Measurements from ENCODE around the gene TLCD3B.
"Not testable (repeated sequence)": the region's sequence is repeated elsewhere in the genome, so short reads cannot be mapped to it uniquely, and the experiment has no call there.

The TLCD3B gene

DNA sequence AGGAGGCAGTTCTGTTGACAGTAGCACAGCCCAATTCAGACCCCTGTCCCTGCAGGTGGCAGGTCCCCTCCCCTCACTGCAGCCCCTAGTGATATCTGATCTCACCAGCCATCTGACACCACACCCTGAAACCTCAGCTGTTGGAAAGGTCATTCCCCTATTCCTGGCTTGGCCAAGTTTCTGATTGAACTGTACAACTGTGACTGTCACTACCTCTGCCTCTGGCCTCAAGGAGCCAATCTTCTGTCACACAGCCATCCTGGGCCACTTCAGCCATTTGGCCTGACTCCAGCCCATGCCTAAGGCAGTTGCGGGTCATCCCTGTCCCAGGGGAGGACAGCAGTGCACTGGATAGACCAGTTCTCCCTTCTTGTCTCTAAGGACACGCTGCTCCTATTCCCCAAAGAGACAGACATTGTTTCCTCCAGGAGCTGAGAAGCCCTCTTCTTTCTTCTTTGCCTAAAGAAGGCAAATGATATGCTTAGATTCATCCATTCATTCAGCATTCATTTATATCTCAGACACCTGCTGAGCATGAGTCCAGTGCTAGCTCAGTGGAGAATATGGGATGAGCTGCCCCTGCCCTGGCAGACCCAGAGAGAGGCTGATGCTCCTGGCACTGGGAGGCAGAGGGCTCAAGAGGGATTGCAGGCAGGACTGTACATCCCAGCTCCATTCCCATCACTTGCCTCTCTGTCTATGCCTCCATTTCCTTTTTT, 29.9 kb upstream of the TLCD3B start:
- no peak for DNase-seq

DNA sequence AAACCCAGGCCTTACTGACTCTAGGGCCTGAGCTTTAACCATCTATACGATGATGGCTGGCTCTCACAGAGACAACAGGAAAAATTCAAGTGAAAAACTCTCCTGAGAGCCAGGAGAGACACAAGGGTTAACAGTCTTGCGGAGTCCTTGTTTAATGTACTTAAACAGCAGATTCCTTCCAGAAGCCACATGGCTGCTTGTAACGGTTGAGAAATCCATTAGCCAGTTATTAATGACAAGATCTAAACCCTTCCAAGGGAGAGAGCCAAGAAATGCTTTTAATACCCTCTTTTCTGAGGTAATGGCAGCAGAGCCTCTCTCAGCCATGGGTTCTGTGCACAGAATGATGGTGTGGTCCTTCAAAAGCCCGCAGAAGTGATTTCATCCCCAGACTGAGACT, 29.3 kb upstream of the TLCD3B start:
- no peak for DNase-seq

DNA sequence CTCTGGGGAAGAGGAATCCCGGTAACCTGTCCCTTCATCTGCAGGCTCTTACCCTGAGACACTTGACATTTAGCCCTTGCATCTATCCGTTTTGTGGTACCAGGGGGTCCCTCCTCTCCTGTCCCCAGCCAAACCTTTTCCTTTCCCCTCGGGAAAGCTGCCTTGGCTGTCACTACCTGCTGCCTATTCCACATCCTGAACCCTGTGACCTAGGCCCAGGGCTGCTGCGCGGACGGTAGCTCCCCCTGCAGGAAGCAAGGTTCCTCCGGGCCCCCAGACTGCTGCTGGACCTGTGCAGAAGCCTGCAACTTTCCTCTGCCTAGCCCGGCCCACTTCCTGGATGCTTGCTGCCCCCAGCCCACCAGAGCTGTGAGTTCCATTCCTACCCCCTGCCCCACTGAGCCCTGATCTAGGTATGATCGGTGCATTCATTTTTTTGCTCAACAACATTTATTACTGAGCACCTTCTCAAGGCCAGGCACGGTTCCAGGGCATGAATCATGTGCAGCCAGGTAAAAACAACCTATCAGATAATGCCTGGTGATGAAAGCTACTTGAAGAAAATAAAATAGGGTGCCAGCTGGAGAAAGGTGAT, 24.0 kb upstream of the TLCD3B start:
- DNase-seq, result peak; percentile 51

DNA sequence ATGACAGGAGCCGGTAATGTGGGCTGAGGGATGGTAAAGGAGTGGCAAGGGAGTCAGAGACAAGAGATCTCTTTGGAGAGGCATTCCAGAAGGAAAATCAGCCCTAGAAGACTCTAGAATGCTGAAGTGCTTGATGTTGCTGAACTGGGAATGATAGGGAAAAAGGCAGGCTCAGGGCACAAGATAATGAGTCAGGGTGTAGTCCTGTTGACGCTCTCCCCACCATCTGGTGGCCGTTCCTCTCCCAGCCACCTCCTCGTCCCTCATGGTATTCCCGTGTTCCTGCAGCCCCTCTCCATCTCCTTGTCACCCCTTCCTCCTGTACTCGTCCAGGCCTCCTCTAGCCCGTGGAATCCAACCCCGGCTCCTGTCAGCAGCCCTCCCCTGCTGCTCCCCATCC, 23.4 kb upstream of the TLCD3B start:
- DNase-seq, result no peak

DNA sequence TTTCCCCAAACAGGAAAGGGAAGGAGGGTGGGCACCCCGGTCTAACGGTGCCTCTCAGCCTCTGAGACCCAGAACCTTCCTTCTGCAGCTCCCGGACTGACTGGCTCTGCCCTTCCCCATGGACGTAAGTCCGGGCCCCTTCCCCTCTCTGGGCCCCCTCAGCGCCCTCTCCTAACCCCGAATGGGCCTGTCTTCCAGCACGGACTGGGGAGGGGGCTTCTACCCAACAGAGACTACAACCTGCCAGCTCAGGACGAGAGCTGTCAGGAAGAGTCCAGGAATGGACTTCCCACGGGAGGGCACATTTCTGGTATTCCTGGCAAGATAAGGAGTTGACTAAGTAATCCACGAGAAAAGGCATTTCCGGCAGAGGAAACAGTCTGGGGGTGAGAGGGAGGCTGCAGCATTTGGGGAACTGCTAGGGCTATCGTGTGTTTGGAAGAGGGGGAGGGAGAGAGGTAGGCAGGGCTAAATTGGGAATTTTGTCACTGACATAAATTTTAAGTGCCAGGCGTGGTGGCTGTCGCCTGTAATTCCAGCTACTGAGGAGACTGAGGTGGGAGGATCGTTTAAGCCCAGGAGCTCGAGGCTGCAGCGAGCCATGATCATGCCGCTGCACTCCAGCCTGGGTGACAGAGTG, 22.4 kb upstream of the TLCD3B start:
- no peak for DNase-seq

DNA sequence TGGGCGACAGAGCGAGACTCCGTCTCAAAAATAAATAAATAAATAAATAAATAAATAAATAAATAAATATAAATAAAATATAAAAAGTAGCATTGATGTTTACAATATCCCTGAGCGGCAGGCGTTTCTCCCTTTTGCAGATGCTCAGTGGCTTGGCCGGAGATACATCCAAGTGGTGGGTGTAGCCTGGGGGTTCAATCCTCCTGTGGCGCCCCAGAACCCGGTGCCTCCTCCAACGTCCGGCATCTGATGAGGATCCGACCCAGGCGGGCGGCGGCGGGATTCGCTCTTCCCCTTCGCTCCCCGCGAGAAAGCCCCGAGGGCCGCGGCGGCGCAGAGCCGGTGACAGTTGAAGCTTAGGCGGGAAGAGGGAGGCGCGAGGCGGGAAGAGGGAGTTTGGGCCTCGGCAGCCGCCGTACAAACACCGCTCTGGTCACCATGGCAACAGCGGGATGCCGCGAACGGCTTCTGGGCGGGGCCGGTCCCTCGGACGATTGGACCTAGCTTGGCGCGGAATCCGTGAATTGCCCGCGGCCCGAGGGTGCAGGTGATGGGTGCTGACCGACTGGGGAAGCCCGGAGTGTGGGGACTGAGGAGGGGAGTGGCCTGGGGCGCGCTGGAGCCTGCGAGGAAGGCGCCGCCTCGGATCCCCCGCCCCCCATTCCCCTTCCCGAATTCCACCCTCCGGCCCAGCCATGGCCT, 21.8 kb upstream of the TLCD3B start:
- peak; percentile 91 for DNase-seq

DNA sequence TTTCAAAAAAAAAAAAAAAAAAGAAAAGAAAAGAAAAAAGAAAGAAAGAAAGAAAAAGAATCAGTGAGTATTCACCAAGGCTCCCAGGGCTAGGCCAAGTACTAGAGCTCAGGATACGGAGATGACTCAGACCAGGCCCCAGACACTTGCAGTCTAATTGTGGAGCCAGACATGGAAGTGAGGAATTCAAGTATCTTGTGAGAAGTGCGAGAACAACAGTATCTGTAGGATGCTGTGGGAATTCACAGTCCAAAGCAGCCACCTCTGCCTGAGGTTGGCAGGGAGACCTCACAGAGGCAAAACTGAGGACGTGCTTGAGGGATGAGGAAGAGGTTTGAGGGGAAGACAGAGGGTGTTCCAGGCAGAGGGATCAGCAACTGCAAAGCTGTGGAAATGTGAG, 20.4 kb upstream of the TLCD3B start:
- no peak for DNase-seq

DNA sequence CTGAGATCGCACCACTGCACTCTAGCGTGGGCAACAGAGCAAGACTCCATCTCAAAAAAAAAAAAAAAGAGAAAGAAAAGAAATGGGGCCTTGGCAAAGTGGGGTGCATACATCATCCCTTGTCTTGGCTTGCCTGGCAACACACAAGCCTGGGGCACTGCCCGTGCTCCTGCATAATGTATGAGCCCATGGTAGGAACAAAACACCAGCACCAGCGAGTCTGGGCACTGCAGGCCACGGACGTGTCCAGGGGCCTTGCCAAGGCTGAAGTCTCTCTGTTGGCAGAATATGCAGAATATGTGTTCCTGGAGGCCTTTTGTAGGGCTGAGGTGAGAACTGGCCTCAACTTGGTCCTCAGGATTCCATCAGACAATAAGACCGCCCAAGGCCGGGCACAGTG, 18.8 kb upstream of the TLCD3B start:
- DNase-seq, result no peak

DNA sequence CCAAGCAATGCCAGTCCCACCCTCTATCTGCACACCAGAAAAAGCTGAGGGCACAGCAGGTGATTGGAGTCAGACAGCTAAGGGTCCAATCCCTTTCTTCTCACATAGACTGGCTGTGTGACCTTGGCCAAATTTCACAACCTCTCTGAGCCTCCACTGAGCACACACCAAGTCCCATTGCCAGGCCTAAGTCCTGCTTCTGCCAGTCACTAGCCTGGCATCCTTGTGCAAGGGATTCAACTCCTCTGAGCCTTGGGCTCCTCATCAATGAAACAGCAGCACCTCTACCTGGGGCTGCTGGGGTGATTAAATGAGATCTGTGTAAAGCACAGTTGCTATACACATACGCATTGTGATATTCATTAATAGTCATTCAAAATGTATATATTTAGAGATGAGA, 15.5 kb upstream of the TLCD3B start:
- DNase-seq, result no peak

DNA sequence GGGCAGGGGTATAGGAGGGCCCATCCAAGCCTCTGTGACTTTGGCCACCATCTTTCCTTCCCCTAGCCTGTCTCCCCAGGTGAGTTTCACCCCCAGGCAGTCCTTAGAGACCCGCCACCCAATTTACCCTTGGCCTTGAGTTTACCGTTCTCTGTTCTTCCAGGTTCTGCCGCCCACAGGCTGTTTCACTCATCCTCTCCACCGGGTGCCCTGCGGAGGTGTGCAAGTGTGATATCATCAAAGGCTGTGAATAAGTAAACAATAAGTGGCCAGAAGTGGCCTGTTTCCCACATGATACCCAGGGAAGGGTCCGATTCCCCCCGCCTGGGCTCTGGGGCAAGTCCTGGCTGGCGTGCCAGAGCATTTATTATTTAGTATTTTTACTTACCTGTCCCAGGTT, 15.1 kb upstream of the TLCD3B start:
- DNase-seq, result no peak

DNA sequence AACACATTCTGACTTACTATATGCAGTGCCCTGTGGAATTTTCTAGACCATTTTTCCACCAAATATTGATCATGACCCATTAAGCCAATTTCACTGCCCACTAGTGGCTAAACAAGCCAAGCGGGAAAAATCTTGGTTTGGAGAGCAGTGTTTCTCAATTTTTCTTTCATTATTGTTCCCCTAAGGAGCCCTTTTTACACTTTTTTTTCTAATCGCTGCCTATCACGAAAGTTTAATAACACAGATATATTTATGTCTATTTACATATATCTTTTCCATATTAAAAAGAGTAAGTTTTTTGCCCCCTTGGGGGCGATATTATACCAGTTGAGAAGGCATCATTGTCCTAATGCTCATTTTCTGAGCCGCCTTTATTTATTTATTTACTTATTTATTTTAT, 10.8 kb upstream of the TLCD3B start:
- DNase-seq, result no peak

DNA sequence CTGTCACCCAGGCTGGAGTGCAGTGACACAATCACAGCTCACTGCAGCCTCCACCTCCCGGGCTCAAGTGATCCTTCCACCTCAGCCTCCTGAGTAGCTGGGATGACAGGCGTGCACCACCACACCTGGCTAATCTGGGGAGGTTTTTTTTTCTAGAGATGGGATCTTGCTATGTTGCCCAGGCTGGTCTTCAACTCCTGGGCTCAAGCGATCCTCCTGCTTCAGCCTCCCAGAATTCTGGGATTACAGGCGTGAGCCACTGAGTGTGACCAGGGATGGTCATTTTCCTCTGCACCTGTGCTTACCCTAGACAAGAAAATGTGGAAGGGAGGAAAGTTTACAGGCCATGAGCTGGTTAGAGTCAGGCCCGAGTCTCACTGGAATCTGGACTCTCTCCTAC, 9.6 kb upstream of the TLCD3B start:
- DNase-seq, result not testable (repeated sequence)

DNA sequence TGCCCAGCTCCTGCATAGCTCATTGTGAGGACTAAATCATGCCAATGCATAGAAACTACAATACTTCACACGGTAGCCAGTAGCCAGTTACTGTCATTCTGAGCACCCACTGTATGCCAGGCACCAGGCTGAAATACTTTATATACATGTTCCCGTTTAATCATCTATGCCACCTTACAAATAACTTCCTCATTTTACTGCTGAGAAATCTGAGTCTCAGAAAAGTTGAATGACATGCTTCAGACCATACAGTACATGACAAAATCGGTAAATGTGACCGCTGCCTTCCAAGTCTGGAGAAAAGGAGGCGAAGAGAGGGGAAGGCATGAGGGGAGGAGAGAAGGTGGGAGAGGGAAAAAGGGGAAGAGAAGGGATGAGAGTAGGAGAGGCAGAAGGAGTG, 9.2 kb upstream of the TLCD3B start:
- no peak for DNase-seq

DNA sequence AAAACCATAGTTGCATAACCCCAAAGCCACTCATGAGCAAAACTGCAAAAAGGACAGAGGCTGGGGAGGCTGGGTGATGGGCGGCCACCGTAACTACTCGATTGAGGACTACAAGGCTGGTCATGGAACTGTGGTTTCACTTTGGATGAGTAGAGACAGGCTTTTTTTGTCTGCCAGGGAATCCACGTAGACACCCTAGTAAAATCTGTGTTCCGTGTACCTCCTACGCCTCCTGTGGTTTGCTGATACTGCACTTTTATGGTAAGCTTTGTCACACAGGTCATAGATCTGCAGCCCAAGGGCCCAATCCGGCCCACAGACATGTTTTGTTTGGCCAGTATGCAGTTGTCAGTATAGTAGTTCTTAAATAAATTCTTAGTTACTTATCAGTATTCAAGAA, 2.2 kb upstream of the TLCD3B start:
- no peak for DNase-seq

DNA sequence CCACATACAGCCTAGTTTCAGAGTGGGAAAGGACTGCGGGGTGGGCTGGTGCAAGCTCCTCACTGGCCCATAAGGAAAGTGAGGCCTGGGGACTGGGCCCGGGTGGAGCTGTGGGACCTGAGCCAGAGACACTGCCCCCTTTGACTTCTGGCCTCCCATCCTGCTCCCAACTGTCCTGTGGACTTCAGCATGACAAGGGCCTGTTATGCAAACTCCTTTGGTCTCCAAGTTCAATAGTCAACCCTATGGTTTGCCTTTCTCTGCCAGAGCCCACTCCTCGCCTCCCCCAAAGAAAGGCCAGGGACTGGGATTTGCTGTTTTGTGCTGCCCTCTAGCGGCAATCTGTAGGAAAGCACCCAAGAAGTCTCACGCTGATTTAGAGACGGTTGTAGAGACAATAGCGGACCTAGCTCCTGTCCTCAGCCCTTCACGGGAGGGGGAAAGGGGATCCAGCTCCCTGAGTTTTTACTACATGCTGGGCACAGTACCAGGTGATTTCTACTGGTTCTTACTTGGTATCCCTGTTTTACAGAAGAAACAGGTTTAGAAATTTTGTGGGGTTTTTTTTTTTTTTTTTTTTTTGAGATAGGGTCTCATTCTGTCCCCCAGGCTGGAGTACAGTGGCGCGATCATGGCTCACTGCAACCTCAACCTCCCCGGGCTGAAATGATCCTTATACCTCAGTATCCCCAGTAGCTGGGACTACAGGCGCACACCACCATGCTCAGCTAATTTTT, 1.2 kb upstream of the TLCD3B start:
- DNase-seq, result peak; percentile 51

DNA sequence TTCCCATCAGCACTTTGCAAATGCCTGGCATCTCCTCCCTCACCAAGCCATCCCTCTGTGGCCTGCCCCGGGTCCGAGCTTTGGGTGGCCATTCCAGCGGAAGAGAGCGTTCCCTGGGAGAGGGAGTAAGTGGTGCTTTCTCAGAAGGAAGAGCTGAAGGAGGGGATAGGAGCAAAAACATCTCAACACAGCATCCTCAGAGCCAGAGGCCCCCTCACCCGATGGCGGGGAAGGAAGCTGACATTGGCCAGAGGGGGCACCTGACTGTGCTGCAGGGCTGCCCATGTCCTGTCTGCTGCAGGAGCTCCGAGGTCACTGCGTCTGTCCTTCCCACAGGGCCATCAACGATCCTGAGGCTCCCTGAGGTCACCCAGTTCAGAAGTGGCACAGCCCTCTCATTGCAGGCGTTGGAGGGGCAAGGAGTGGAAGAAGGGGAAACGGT, 427 bp upstream of the TLCD3B start:
- no peak for DNase-seq

DNA sequence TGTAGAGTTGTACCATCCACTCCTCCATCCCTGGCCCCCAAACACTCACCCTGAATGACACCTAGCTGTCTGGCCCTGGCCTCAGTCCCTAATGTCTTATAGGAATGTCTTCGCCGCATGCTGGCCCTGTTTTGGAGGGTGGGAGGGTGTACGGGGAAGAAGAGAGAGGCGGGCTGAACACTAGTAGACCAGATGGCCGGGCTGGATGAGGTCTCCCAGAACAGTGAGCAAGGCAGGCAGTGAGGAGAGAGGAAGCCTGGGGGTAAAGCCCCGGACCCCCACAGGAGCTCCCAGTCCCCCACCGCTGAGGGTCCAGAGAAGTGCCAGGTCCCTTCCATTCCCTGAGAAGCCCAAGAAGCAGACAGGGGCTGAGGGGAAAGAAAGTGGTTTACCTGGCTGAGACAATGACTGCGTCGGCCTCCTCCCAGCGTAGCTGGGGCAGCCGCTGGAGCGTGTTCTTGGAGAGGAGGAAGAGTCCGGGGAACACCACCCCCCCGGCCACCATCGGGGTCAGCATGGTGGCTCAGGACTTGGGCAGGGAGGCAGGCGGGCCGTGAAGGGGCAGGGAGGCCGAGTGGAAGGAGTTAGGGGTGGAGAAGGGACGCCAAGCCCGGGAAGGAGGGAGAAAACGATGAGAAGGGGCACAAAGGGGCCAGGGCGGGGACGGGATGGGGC, 923 bp downstream of the TLCD3B start:
- no peak for DNase-seq

DNA sequence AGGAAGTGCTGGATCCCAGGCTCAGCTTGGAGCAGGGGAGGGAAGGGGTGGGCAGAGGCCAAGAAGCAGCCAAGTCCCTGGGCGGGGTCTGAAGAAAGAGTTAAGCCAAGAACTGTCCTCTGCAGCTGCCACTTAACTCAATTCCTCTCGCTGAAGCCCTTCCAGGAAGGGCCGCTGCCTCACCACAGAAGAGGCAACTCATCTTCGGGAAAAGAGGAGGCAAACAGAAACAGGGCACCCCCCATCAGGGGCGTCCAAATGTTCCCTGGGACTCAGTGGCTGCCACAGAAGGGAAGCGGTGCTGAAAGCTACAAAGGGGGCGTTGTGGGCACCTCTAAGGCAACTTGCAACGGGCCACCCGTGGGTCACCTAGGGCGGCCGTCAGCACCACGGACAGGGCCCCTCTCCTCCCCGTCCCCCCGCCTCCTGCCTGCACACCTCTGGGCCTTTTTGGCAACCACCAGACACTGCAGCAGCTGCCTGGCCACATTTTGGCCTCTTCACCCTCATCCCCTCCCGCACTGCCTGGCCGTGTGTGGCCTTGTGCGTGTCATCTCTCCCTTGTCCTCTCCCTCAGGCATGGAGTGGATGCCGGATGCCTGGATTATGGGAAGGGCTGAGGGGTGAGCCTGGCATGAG, 2.5 kb downstream of the TLCD3B start:
- no peak for DNase-seq

DNA sequence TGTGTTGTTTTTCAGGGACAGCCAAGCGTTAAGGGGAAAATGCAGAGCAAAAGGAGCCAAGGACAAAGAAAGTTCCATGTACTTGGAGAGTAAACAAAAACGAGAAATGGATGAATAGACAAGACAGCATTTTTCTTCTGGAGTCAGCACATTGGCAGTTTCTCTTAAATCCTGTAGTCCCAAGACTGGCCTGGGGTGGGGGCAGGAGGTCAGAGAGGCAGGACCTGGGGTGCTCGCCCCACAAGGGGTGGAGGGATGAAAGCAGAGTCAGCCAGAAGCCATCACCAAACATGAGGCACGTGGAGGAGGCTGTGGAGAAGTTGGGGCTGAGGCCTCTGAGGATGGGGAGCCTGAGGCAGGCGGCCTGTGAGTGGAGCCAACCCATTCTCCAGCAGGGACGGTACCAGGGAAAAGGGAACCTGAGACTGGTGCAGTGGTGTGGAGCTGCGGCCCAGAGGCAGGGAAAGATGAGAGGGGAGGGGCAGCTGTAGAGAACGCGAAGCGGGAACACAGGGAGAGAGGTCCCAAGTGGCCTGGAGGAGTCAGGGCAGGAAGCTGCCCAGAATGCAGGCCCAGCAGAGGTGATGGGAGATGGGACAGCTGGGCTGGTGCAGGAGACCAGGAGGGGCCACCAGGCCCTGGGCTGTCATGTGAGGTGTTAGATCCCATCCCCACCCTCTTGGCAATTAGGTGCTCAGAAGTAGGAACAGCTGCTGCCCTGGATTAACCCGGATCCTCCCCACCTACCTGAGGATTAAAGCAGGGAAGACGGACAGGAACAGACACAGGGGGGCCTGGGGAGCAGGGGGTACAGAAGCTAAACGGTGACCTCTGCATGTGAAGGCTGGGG, 3.3 kb downstream of the TLCD3B start:
- no peak for DNase-seq

DNA sequence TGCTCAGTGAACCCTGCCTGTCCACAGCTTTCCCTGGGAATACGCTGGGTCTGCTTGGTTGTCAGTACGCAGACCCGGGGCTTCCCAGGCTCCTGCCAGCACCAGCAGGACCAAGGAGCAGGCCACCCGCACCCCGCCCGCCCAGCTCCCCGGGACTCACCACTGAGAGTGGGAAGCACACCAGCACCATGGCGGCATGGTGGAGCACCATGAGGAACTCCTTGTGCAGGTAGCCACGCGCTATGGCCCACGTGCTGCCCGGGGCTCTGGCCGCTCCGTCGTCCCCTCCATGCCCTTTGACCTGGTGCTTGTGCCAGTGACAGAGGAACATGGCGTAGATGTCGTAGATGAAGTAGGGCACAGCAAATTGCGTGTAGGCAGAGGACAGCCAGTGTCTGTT, 4.6 kb downstream of the TLCD3B start:
- no peak for DNase-seq

DNA sequence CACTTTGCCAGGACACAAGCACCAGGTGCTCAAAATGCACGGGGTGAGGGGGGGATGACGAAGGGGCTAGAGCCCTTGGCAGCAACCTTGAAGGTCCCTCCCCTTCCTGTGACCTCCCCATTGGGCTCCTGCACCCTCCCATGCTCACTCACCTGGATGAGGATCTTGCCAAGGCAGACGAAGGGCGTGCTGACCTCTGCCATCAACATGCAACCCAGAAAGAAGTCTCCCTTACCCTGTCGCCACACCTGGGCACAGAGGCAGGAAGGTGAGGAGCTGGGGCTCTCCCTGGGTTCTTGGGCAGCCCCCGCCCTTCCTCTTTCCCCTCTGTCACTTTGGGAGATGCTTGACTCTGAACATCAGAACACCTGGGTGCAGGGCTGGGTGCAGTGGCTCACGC, 5.5 kb downstream of the TLCD3B start:
- DNase-seq, result no peak

All from stimulated activated CD4-positive, alpha-beta T cell treated with anti-CD3 and anti-CD28 coated beads, Interleukin-4, amount 100 ng/mL, for 1 hour (primary cell).